GM12878 (cell line): Measurements from ENCODE around the gene SPHK1. TPM values are rescaled to one million over a fixed set of nuclear protein-coding genes. Genes with fewer than 3 reads are reported as not detected.

Experiments
- ATAC-seq: fragments of 200-7000 bp; cut with Tn5 transposase; 3 replicates; pipeline ENCODE4 v1.9.1; 2020; ENCODE audit warnings: mild to moderate bottlenecking, moderate library complexity
- BruUV-seq: library from RNA; stranded (reverse); fragments of 400-500 nt; replicated peaks from 2 replicates; lab custom pipeline; 2021; lab: Mats Ljungman, UMichigan
- CTCF ChIA-PET: fragments of 300-600 bp; sonication (Branson Sonifier 250); formaldehyde crosslinking; extraction: SDS; loops from one replicate; lab custom pipeline; 2021; ENCODE audit warnings: inconsistent platforms; lab: Yijun Ruan, JAX
- POLR2A ChIA-PET: fragments of 350-600 bp; formaldehyde crosslinking; extraction: SDS; loops from one replicate; lab custom pipeline; 2021; ENCODE audit warnings: inconsistent platforms; lab: Charles Lee
- RAD21 ChIA-PET: fragments of 300-600 bp; sonication (Branson Sonifier 250); formaldehyde crosslinking; loops from one replicate; lab custom pipeline; 2023; ENCODE audit warnings: antibody characterized with exemption; ENCODE audit not compliant: unreplicated experiment; lab: Charles Lee
- SMC1A ChIA-PET: fragments of 300-600 bp; sonication (Branson Sonifier 250); formaldehyde crosslinking; loops from one replicate; lab custom pipeline; 2023; ENCODE audit not compliant: unreplicated experiment, uncharacterized antibody; lab: Charles Lee
- DNase-seq: peaks from one replicate; pipeline ENCODE4 v3.0.0-alpha.2; 2011; ENCODE audit warnings: low read depth, low spot score
- FAIRE-seq: peaks from 3 replicates; lab custom pipeline; 2011; peaks lifted over from hg19 to GRCh38; lab: Jason Lieb, UNC
- H2AFZ ChIP-seq: 2 replicates; pipeline ENCODE4 v1.6.0; 2011; ENCODE audit warnings: low read depth, low read length, control low read depth; ENCODE audit not compliant: control insufficient read depth
- H3K27ac ChIP-seq: 2 replicates; pipeline ENCODE4 v1.5.1; 2011; ENCODE audit warnings: control low read depth; ENCODE audit not compliant: control insufficient read depth, insufficient read depth
- H3K27me3 ChIP-seq, 2 experiments: replicated peaks in 1 of 2; 2 replicates each; pipeline versions ENCODE4 v1.6.0 to v1.6.1; 2011; ENCODE audit warnings: low read length in 1 of 2; ENCODE audit not compliant: control insufficient read depth in 2 of 2, insufficient read depth in 2 of 2
- H3K36me3 ChIP-seq, 2 experiments: 2 replicates each; pipeline ENCODE4 v1.5.1; 2011; ENCODE audit warnings: low read length in 1 of 2; ENCODE audit not compliant: control insufficient read depth in 2 of 2, insufficient read depth in 2 of 2
- H3K4me1 ChIP-seq: 2 replicates; pipeline ENCODE4 v1.6.1; 2011; ENCODE audit warnings: mild to moderate bottlenecking, low read length, moderate library complexity, mixed read lengths; ENCODE audit not compliant: control insufficient read depth, insufficient read depth
- H3K4me2 ChIP-seq: 2 replicates; pipeline ENCODE4 v1.6.0; 2011; ENCODE audit warnings: control low read depth; ENCODE audit not compliant: control insufficient read depth, insufficient read depth
- H3K4me3 ChIP-seq: fragments of 200-600 bp; sonication (generic); 2 replicates; pipeline ENCODE4 v1.5.1; 2016
- H3K79me2 ChIP-seq: 2 replicates; pipeline ENCODE4 v1.6.0; 2011; ENCODE audit warnings: low read length; ENCODE audit not compliant: control insufficient read depth, insufficient read depth
- H3K9ac ChIP-seq: 2 replicates; pipeline ENCODE4 v1.8.0; 2011; ENCODE audit warnings: low read length, control low read depth, mixed read lengths; ENCODE audit not compliant: control insufficient read depth, insufficient read depth
- H3K9me3 ChIP-seq: replicated peaks from 3 replicates; pipeline ENCODE4 v1.5.1; 2011; ENCODE audit warnings: mild to moderate bottlenecking, low read length; ENCODE audit not compliant: control insufficient read depth, insufficient read depth
- H4K20me1 ChIP-seq: 2 replicates; pipeline ENCODE4 v1.6.0; 2011; ENCODE audit not compliant: control insufficient read depth, insufficient read depth
- ETV6 ChIP-seq, 2 experiments: fragments of 450-650 bp in 1 of 2; IDR thresholded peaks in 1 of 2; conservative IDR thresholded peaks in 1 of 2; 2 replicates each; pipeline ENCODE4 v1.6.1; 2014; ENCODE audit warnings: antibody characterized with exemption in 1 of 2, borderline replicate concordance in 1 of 2, low read depth in 1 of 2, mild to moderate bottlenecking in 1 of 2, moderate library complexity in 1 of 2
- HDGF ChIP-seq: fragments of 450-650 bp; IDR thresholded peaks from 2 replicates; pipeline ENCODE4 v1.6.1; 2016; ENCODE audit warnings: antibody characterized with exemption
- IKZF1 ChIP-seq: fragments of 450-650 bp; conservative IDR thresholded peaks from 2 replicates; pipeline ENCODE4 v1.6.1; 2017; ENCODE audit warnings: antibody characterized with exemption, mild to moderate bottlenecking
- MTA2 ChIP-seq: fragments of 450-650 bp; IDR thresholded peaks from 2 replicates; pipeline ENCODE4 v1.6.1; 2016; ENCODE audit warnings: low read depth, mild to moderate bottlenecking, moderate library complexity
- NKRF ChIP-seq: fragments of 450-650 bp; conservative IDR thresholded peaks from 2 replicates; pipeline ENCODE4 v1.6.1; 2017; ENCODE audit warnings: mild to moderate bottlenecking, moderate library complexity
- PAX5 ChIP-seq: IDR thresholded peaks from 2 replicates; pipeline ENCODE4 v1.6.1; 2011; ENCODE audit warnings: low read depth, low read length, borderline replicate concordance
- SREBF2 ChIP-seq: IDR thresholded peaks from 2 replicates; pipeline ENCODE4 v1.6.1; 2012; ENCODE audit warnings: mild to moderate bottlenecking, low read length
- SRF ChIP-seq, 2 experiments: IDR thresholded peaks; 2 replicates each; pipeline ENCODE4 v1.6.1; 2011; ENCODE audit warnings: low read depth in 2 of 2, low read length in 2 of 2, mild to moderate bottlenecking in 1 of 2, moderate library complexity in 1 of 2
- ZNF384 ChIP-seq: IDR thresholded peaks from 2 replicates; pipeline ENCODE4 v1.6.1; 2012; ENCODE audit warnings: low read depth, mild to moderate bottlenecking, low read length, improper control_type of control experiment, borderline replicate concordance
- WGBS: methylation state at CpG from one replicate; pipeline ENCODE4 v1.1.6; 2016; ENCODE audit warnings: low lambda C conversion rate; ENCODE audit not compliant: insufficient replicate concordance, insufficient coverage; ENCODE audit errors: missing lambda C conversion rate; 5-methylcytosine and 5-hydroxymethylcytosine counted together
- in situ Hi-C: fragments of 300-500 bp; cut with MboI; formaldehyde crosslinking; loops from 9 replicates; pipeline ENCODE4 v1.14.3; 2018; ENCODE audit warnings: mixed read lengths
- intact Hi-C: fragments of 100-400 bp; cut with micrococcal nuclease; formaldehyde crosslinking; loops from one replicate; pipeline ENCODE4 v1.14.2; 2022; ENCODE audit not compliant: unreplicated experiment
- polyA plus RNA-seq, 11 experiments: library from polyadenylated mRNA; depleted of rRNA in 4 of 11; unstranded in 6 of 11; stranded (reverse) in 5 of 11; fragments of >200 nt; fragmentation: Nextera tagmentation in 4 of 11; fragmentation: Illumina TruSeq in 1 of 11; extraction: Ambion mirVana in 4 of 11; extraction: Trizol in 1 of 11; gene quantifications; 1 replicate in 1 of 11; 2 replicates in 10 of 11; pipeline versions ENCODE4 v1.2.1 to v1.2.3, GENCODE V29; 2011 to 2016; ENCODE audit warnings: inconsistent platforms in 2 of 11, missing spikeins in 2 of 11, low read depth in 1 of 11
- total RNA-seq, 4 experiments: library from RNA; depleted of rRNA in 3 of 4; stranded (reverse); fragments of >200 nt in 3 of 4; fragmentation: Illumina TruSeq in 1 of 4; extraction: Trizol in 1 of 4; gene quantifications; 2 replicates each; pipeline versions ENCODE4 v1.2.1 to v1.2.3, GENCODE V29; 2013 to 2021

SPHK1 gene
- total and polyA plus RNA-seq, 10 of the 15 experiments (the other 5 are each of a cell fraction or from before 2014, with no cell fraction given), result 0.09 to 1.1 (median 0.36) TPM; not detected in 2

- BruUV-seq, result no TSS peak
- DNase-seq (no peak), ATAC-seq (peak; percentile 61), FAIRE-seq (no peak)
- ChIA-PET CTCF (interaction anchor here (0.5 to 1.0 kb wide), 3 partner anchors 22 to 382 kb away, joined by 3 read pairs; no protein-coding TSS in a partner anchor), RAD21 (no interaction called here), SMC1A (interaction anchor here (1.1 kb wide), 1 partner anchor 11 kb away, joined by 6 read pairs; no protein-coding TSS in a partner anchor), POLR2A (interaction anchor here (0.6 to 1.1 kb wide), 2 partner anchors 39 to 40 kb away, joined by 3 read pairs; no protein-coding TSS in a partner anchor)
- Histone ChIP-seq H3K4me1 (peaks cover 22% of the 10 kb centered on the region), H3K4me3 (peak overlapping the region; percentile 16; the same call in 1 of the 2 replicates), H3K79me2 (peaks cover 29% of the 10 kb centered on the region), H3K9ac (no peak overlapping the region), H4K20me1 (no peaks in the 10 kb centered on the region; the same call in 1 of the 2 replicates), H2AFZ (no peak overlapping the region), H3K36me3 (peaks cover 0 to 18% of the 10 kb centered on the region in 2 experiments; a peak in 2 of 4 replicates), H3K27ac (peak overlapping the region; percentile 39), H3K9me3 (no peaks in the 10 kb centered on the region), H3K4me2 (peak overlapping the region; percentile 57), H3K27me3 (no peaks in the 10 kb centered on the region)
- intact Hi-C loops (no loop called here), in situ Hi-C loops (no loop called here)
- WGBS, result 47% methylated on average over 17 of the region's 17 CpGs
- TF ChIP-seq IKZF1, result peak; percentile 23; the same call in 1 of the 2 replicates
- peak; percentile 45; the same call in 1 of the 2 replicates for TF ChIP-seq HDGF
- no peak for TF ChIP-seq ZNF384
Observed at GRCh38 chr17:76419576-76420260, 35.3 kb downstream of the SPHK1 start.

GRCh38 chr17:76420356-76421043 is 36.1 kb downstream of the SPHK1 start:
- ChIA-PET POLR2A (interaction anchor here (0.6 kb wide), 1 partner anchor 41 kb away, joined by 3 read pairs; no protein-coding TSS in a partner anchor), RAD21 (no interaction called here), SMC1A (interaction anchor here (1.1 kb wide), 1 partner anchor 12 kb away, joined by 6 read pairs; no protein-coding TSS in a partner anchor), CTCF (interaction anchor here (1.0 kb wide), 1 partner anchor 78 kb away, joined by 3 read pairs; no protein-coding TSS in a partner anchor)
- H3K27ac ChIP-seq, result peak overlapping the region; percentile 39
- H3K4me2 ChIP-seq, result peak overlapping the region; percentile 57
- ATAC-seq (peak; percentile 66), DNase-seq (no peak), FAIRE-seq (no peak)
- no peaks in the 10 kb centered on the region; the same call in 1 of the 2 replicates for H4K20me1 ChIP-seq
- intact Hi-C loops, result no loop called here
- H3K4me1 ChIP-seq, result peaks cover 22% of the 10 kb centered on the region
- no peak overlapping the region for H2AFZ ChIP-seq
- peak overlapping the region; percentile 16; the same call in 1 of the 2 replicates for H3K4me3 ChIP-seq
- no peaks in the 10 kb centered on the region for H3K9me3 ChIP-seq
- no peaks in the 10 kb centered on the region for H3K27me3 ChIP-seq
- H3K79me2 ChIP-seq, result peaks cover 30% of the 10 kb centered on the region
- H3K9ac ChIP-seq, result no peak overlapping the region
- TSS peak; percentile 25 for BruUV-seq
- H3K36me3 ChIP-seq, result peaks cover 0 to 18% of the 10 kb centered on the region in 2 experiments; a peak in 2 of 4 replicates
- in situ Hi-C loops, result no loop called here
- WGBS, result 48% methylated on average over 10 of the region's 10 CpGs
- TF ChIP-seq MTA2, result no peak
- no peak for TF ChIP-seq NKRF
- TF ChIP-seq SRF (IDR thresholded peaks at IDR 0.05; ENCODE audit: low read depth in 2 of 2, low read length in 2 of 2), result no peak
- TF ChIP-seq PAX5, result no peak
- TF ChIP-seq SREBF2, result no peak
- TF ChIP-seq ETV6 (conservative IDR thresholded peaks at IDR 0.05 in 1 of 2, IDR thresholded peaks at IDR 0.05 in 1 of 2; ENCODE audit: borderline replicate concordance in 1 of 2, low read depth in 1 of 2), result no peak
